ENCODE results near the gene DHRS9.
A peak's percentile ranks its signal among the peaks of the same experiment; 100 is the strongest.

Gene DHRS9

DNA sequence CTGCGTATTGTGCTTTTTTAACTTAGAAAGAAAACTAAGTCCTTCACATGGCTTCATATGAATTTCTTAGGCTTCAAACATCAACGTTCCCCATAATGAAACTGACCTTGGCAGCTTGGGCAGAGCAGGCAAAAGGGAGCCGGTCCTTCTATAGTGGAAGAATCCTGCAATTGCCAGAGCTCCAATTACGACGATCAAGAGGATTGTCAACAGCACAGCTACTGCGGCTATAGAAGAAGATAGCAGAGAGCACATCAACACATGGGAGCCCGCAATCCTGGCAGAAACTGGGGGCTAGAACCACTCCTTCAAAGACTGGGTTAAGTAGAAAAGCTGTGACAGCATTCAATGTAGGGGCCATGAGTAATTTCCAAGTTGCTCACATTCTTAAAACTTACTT lies 69.8 kb downstream of the DHRS9 start:
- no peak for DNase-seq

DNA sequence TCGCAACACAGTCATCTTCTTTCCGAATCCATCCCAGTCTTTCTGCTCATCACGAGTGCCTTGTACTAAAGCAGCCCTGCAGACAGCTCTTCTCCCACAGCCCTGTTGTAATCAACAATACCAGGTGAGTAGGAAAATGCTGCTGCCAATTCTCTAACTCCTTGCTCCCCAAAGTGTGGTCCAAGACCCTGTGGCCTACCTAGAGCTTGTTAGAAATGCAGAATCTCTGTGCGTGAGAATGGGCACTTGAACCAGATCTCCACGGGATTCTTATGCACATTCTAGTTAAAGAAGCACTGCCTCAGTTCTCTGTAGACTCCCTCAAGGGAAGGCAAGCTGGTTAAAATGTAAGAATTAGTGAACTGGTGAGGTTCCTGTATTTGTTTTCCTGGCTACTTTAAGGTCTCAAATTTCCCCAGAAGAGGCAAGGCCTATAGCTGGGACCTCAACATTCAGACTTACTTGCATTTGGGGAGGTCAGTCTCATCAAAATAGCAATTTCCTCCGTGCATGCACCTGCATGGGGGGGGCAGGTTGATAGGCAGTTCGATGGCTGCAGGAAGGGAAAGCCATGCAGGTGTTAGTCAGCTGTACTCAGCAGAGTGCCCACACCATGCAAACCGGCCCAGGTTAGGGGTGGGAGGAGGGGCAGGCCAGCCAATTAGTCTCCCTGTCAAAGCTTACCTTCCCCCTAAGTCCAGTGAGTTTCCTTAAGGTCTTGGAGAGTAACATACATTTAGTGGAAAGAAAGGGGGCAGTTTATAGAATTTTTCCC lies 70.8 kb downstream of the DHRS9 start:
- no peak for DNase-seq

DNA sequence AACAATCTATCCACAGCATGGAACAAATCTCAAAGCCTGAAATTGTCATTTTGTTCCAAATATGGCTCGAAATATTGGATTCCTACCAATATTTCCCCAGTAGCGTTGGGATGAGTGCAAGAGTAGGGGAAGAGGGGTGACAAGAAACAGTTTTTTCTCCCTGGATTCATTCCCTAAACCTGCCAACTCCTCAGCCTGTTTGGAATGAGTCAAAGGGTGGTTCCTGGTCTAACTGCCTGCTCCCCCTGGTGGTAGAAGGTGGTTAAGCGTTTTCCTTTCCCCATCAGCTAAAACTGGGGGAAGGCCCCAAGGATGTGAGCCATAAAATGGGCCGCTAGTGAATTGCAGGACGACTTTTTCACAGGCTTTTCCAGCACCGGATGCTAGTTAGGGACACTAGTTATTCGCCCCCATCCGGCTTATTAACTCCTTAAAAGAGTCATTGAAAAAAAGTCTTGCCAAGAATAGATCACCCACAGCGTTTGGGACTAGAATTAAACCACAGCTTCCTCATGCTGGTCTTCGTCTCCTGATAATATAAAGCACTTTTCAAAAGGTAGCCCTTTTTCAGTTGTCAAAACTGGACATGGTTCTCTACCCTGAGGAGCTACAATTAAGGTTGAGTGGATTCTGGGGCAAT lies 72.5 kb downstream of the DHRS9 start:
- peak; percentile 30 for DNase-seq

DNA sequence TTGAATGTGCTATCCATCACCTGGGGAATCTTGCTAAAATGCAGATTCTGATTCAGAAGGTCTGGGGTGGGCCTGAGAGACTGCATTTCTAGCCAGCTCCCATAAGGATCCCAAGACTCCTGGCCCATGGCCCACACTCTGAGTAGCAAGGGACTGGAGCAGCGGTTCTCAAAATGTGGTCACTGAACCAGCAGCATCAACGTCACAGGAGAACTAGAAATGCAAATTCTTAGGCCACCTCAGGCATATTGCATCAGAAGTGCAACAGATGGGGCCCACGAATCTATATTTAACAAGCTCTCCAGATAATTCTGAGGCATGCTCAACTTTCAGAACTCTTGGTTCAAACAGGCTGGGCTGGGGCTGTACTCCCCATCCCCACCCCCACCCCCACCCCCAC lies 74.6 kb downstream of the DHRS9 start:
- no peak for DNase-seq

All from CD4-positive, alpha-beta T cell treated with Interferon gamma for 1 hour (primary cell).